DMS79 (cell line): Measurements from ENCODE around the gene DDIT4.

Experiments
- DNase-seq: peaks from one replicate; lab custom pipeline; 2025; lab: John Stamatoyannopoulos, UW

Gene DDIT4

GRCh38 chr10:72316748-72317435, 43.2 kb downstream of the DDIT4 start:
- no peak for DNase-seq

- no peak for DNase-seq
Observed at GRCh38 chr10:72318418-72319262, 44.9 kb downstream of the DDIT4 start.

GRCh38 chr10:72319416-72320254, 45.9 kb downstream of the DDIT4 start:
- peak; percentile 69 for DNase-seq

DNA sequence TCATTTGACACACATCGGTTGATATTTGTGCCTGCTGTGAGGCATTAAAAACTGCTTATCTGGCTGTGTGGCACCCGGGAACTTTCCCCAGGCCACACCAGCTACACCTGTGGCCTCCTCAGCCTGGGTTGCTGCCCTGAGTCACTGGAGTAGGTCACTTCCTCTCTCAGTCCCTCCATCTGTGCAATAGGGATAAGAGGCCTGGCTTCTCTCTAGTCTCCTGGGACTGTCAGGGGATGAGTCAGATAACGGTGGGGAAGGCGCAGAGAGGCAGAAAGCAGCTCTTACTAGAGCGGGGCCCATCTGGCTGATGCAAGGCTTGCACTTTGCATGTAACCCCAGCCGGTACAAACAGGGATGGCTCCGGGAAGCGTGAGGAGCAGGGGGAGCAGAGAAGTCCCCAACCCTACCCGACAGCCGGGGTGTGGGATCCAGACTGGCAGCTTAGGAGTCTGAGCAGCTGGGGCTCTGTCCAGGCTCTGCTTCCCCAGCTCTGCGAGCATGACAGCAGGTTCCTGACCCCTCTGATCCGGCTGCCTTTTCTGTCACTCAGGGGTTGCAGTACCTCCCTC, 47.0 kb downstream of the DDIT4 start:
- DNase-seq, result no peak

DNA sequence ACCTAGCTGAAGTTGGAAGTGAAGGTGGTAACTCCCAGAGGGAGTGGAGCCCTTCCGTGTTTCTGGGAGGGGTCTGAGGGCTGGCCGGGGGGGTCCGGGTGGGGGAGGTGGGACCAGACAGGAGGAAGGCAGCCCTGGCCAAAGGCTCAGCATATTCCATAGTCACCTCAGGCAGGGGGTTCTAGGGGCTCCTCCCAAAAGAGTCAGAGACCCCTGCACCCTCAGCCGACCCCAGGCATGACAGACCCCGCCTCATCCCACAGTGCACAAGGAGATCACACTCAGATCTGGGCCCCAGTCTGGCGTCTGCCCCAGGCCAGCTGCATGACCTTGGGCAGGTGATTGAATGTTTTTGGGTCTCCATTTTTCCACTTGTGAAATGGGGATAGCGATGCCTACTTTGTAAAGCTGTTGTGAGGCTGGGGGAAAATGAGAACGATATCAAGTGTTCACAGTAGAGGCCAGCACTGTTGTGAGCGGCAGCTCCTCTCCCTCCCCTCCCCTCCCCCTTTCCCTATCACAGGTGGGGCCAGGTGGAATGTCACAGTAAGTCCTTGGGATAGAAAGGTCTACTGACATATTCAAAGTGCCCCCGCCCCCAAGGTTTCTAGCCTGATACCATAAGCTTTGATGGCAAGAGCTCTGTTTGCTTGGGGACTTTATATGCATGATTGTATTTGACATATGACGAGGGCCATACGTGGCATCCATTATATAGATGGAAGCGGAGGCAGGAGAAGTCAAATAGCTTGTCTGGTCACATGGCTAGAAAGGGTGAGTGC, 47.7 kb downstream of the DDIT4 start:
- DNase-seq, result no peak

DNA sequence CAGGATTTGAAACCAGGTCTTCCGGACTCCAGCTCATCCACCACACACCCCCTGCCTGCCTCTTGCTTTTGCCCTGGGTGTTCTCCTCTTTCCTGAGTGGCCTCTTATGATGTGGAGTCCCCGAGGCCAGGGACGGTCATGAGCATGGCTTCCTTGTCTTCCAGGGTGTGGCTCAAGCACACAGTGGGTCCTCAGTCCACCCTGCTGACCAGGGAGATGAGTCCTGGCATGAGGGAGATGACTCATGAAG, 48.2 kb downstream of the DDIT4 start:
- DNase-seq, result no peak

GRCh38 chr10:72322280-72323058, 48.7 kb downstream of the DDIT4 start:
- no peak for DNase-seq

DNA sequence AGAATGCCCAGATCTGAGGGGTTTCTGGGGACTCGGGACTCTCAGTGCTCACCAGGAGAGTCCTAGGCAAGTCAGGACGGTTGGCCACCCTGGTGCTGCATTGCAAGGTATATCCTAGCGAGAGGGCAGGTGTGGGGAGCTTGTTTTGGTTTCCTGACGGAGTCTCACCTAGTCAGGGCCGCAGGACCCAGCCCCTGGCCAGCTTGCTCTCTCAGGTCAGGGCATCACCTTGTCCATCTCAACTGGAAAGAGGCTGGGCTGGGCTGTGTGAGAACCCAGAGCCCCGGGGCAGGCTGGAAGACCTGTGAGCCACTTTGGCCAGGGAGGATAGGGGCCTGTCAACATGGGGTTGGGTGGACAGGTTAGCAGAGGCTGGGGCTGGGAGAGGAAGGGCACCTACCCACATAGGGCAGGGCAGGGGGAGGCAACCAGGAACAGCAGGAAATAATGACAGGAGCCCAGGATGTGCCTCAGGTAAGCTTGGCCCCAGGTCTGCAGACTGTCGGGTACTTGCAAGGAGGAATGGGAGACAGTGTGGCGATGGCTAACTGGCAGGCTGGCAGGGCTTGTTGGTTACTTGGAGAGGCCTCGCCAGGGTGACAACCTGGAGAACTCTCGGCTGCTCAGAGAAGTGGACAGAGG, 49.5 kb downstream of the DDIT4 start:
- no peak for DNase-seq

GRCh38 chr10:72323771-72324191, 50.1 kb downstream of the DDIT4 start:
- no peak for DNase-seq
